ENCODE measurements around the gene ARFGEF2. TPM values are rescaled to one million over a fixed set of nuclear protein-coding genes. Genes with fewer than 3 reads are reported as not detected.
"Not testable (repeated sequence)": the region's sequence is repeated elsewhere in the genome, so short reads cannot be mapped to it uniquely, and the experiment has no call there.

The ARFGEF2 gene
- total RNA-seq, 2 donors from 2014 or later, result 58.7 to 87.1 TPM

GRCh38 chr20:49030954-49031619 lies 109.6 kb downstream of the ARFGEF2 start:
- DNase-seq (no peak), ATAC-seq (no peak)
- intact Hi-C loops (cut with DNase I, micrococcal nuclease), result no loop called here

- DNase-seq (no peak), ATAC-seq (no peak)
- intact Hi-C loops (cut with DNase I, micrococcal nuclease), result no loop called here
These were observed 110.9 kb downstream of the ARFGEF2 start for GRCh38 chr20:49032455-49032854.

GRCh38 chr20:49034070-49034732 lies 112.7 kb downstream of the ARFGEF2 start:
- ATAC-seq (no peak), DNase-seq (no peak)
- intact Hi-C loops (cut with DNase I, micrococcal nuclease), result no loop called here

- no peak for DNase-seq
- intact Hi-C loops (cut with DNase I, micrococcal nuclease), result no loop called here
- ATAC-seq, result no peak
These were observed 116.5 kb downstream of the ARFGEF2 start for GRCh38 chr20:49037962-49038387.

- DNase-seq (no peak), ATAC-seq (no peak)
- intact Hi-C loops (cut with DNase I, micrococcal nuclease), result no loop called here
These were observed 118.3 kb downstream of the ARFGEF2 start for GRCh38 chr20:49039854-49040253.

GRCh38 chr20:49043000-49043399 lies 121.5 kb downstream of the ARFGEF2 start:
- intact Hi-C loops (cut with DNase I, micrococcal nuclease), result no loop called here
- no peak for ATAC-seq
- DNase-seq, result no peak

GRCh38 chr20:49045440-49046086 lies 124.1 kb downstream of the ARFGEF2 start:
- no peak for ATAC-seq
- intact Hi-C loops (cut with DNase I, micrococcal nuclease), result no loop called here
- peak; percentile 43 to 48 for DNase-seq

GRCh38 chr20:49046087-49046900 lies 124.8 kb downstream of the ARFGEF2 start, which contains the start of gene CSE1L:
Gene CSE1L, plus strand, starts transcription at chr20:49046312. Its CDS starts 12,152 bp downstream, at chr20:49058464.
- intact Hi-C loops (cut with DNase I, micrococcal nuclease), result no loop called here
- ATAC-seq, result peak; percentile 93

GRCh38 chr20:49052334-49052733 lies 130.8 kb downstream of the ARFGEF2 start:
- ATAC-seq (no peak), DNase-seq (no peak)

More at GRCh38 chr20:49046087-49046900, 124.8 kb downstream of the ARFGEF2 start, which contains the start of gene CSE1L:
- peak; percentile 94 for DNase-seq

GRCh38 chr20:49054056-49054643 lies 132.6 kb downstream of the ARFGEF2 start:
- ATAC-seq, result no peak

More at GRCh38 chr20:49052334-49052733, 130.8 kb downstream of the ARFGEF2 start:
- intact Hi-C loops (cut with DNase I, micrococcal nuclease), result no loop called here

GRCh38 chr20:49063279-49063678 lies 141.8 kb downstream of the ARFGEF2 start:
- ATAC-seq, result no peak
- intact Hi-C loops (cut with DNase I, micrococcal nuclease), result no loop called here
- DNase-seq, result no peak

More at GRCh38 chr20:49054056-49054643, 132.6 kb downstream of the ARFGEF2 start:
- intact Hi-C loops (cut with DNase I, micrococcal nuclease), result no loop called here
- DNase-seq, result no peak

- ATAC-seq, result no peak
- intact Hi-C loops (cut with DNase I, micrococcal nuclease), result no loop called here
- DNase-seq, result no peak
These were observed 153.0 kb downstream of the ARFGEF2 start for GRCh38 chr20:49074521-49074920.

GRCh38 chr20:49078310-49078709 lies 156.8 kb downstream of the ARFGEF2 start:
- intact Hi-C loops (cut with DNase I, micrococcal nuclease), result no loop called here
- DNase-seq (no peak), ATAC-seq (no peak)

- intact Hi-C loops (cut with DNase I, micrococcal nuclease); DNase-seq; ATAC-seq: not testable (repeated sequence)
These were observed 160.8 kb downstream of the ARFGEF2 start for GRCh38 chr20:49082295-49082694.

Other genes starting within 250 kb of the ARFGEF2 start
- 10 to 100 TPM in 1 of 2 donors, 1 to 10 TPM in 1; 6.2 to 11.8 TPM for gene PREX1, start 93.7 kb upstream of the ARFGEF2 start, total RNA-seq
- gene CSE1L, start 124.6 kb downstream of the ARFGEF2 start, total RNA-seq, result 10 to 100 TPM; 21.7 to 26.4 TPM